ENCODE data around the gene CCRL2.
"Not testable (repeated sequence)": the region's sequence is repeated elsewhere in the genome, so short reads cannot be mapped to it uniquely, and the experiment has no call there.

Gene CCRL2

GRCh38 chr3:46429671-46430070, 22.6 kb downstream of the CCRL2 start:
- DNase-seq = no peak

GRCh38 chr3:46430879-46431278, 23.8 kb downstream of the CCRL2 start:
- not testable (repeated sequence) for DNase-seq

GRCh38 chr3:46431905-46432304, 24.8 kb downstream of the CCRL2 start:
- not testable (repeated sequence) for DNase-seq

- not testable (repeated sequence) for DNase-seq
Measured at GRCh38 chr3:46433118-46433517, 26.1 kb downstream of the CCRL2 start.

- DNase-seq = no peak
Measured at GRCh38 chr3:46433841-46434240, 26.8 kb downstream of the CCRL2 start.

GRCh38 chr3:46435081-46435726, 28.1 kb downstream of the CCRL2 start:
- no peak for DNase-seq

- no peak for DNase-seq
Measured at GRCh38 chr3:46438831-46439230, 31.8 kb downstream of the CCRL2 start.

GRCh38 chr3:46440531-46441294, 33.7 kb downstream of the CCRL2 start:
- DNase-seq = no peak

GRCh38 chr3:46442576-46443530, 35.8 kb downstream of the CCRL2 start:
- peak; percentile 88 for DNase-seq

GRCh38 chr3:46447228-46447985, 40.3 kb downstream of the CCRL2 start:
- DNase-seq = no peak

GRCh38 chr3:46448721-46449120, 41.7 kb downstream of the CCRL2 start:
- DNase-seq = no peak

- no peak for DNase-seq
Measured at GRCh38 chr3:46449755-46450552, 42.9 kb downstream of the CCRL2 start.

- no peak for DNase-seq
Measured at GRCh38 chr3:46453526-46454208, 46.6 kb downstream of the CCRL2 start.

- DNase-seq = no peak
Measured at GRCh38 chr3:46454209-46454595, 47.1 kb downstream of the CCRL2 start.

- DNase-seq = no peak
Measured at GRCh38 chr3:46454606-46455005, 47.5 kb downstream of the CCRL2 start.

- no peak for DNase-seq
Measured at GRCh38 chr3:46455231-46456115, 48.4 kb downstream of the CCRL2 start.

GRCh38 chr3:46456118-46456517, 49.1 kb downstream of the CCRL2 start:
- no peak for DNase-seq
